ENCODE results near the gene ARGFX. TPM values are rescaled to one million over a fixed set of nuclear protein-coding genes. Genes with fewer than 3 reads are reported as not detected.
"Not testable (repeated sequence)": the region's sequence is repeated elsewhere in the genome, so short reads cannot be mapped to it uniquely, and the experiment has no call there.

ARGFX gene
- total RNA-seq, 1 donor from 2014 or later = not detected

DNA sequence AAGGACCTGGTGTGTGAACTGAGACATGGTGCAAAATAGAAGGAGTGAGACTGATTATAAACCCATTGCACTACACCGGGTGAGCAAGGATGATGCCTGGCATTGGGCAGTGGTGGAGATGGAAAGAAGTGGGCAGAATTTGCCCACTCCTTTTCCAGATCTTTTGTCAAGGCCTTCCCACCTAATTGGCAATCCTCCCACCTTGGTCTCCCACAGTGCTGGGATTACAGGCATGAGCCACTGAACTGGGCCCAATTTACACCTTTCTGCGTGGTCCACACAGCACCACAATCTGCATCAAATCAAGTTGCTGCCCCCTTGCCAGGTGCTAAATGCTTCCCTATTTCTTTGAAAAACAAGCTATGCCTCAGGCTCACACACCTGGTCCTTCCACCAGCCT is 30.8 kb downstream of the ARGFX start:
- DNase-seq (ENCODE audit: low read depth in 2 of 2) = no peak

DNA sequence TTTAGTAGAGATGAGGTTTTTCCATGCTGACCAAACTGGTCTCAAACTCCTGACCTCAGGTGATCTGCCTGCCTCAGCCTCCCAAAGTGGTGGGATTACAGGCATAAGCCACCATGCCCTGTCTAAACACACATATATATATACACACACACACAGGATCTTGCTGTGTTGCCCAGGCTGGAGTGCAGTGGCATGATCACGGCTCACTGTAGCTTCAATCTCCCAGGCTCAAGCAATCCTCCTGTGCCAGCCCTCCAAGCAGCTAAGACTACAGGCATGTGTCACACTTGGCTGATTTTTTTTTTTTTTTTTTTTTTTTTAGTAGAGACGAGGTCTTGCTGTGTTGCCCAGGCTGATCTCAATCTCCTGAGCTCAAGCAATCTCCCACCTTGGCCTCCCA is 32.2 kb downstream of the ARGFX start:
- not testable (repeated sequence) for DNase-seq (ENCODE audit: low read depth in 2 of 2)

DNA sequence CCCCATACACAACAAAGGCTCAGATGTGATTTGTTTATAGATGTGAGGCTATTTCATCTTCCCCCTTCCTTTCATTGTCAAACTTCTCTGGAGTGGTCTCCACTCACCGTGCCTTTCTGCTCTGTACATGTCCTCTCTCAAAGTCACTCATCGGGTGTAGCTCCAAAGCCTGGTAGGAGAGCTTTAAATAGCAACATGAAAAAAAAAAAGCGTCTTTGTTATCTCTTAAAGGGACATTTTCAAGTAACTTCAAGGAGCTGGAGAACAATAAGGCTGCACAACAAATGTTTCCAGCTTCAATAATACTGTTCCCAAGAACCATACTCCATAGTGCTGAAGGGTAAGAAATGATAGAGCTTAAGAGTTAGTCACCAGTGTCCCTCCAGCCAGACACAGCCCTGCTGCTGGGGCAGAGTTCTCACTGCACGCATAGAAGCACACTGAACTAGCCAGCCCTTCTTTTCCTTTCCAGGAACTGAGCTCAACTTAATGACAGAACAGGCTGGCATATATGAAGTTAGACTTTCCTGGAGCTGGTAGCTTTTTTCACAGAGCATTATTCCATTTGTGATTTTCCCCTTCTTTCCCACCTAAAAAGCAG is 33.6 kb downstream of the ARGFX start:
- peak; percentile 16 to 20 for DNase-seq (ENCODE audit: low read depth in 2 of 2)

DNA sequence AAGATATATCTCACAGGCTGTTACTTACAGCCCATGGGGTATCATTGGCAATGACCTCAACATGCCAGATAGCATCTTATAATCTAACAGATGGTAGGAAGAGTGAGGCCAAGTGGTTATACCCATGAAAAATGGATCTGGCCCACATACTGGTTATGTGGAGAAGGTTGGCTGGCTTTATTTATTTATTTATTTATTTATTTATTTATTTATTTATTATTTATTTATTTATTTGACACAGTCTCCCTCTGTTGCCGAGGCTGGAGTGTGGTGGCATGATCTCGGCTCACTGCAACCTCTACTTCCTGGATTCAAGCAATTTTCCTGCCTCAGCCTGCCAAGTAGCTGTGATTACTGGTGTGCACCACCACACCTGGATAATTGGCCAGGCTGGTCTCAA is 37.0 kb downstream of the ARGFX start:
- no peak for DNase-seq (ENCODE audit: low read depth in 2 of 2)

DNA sequence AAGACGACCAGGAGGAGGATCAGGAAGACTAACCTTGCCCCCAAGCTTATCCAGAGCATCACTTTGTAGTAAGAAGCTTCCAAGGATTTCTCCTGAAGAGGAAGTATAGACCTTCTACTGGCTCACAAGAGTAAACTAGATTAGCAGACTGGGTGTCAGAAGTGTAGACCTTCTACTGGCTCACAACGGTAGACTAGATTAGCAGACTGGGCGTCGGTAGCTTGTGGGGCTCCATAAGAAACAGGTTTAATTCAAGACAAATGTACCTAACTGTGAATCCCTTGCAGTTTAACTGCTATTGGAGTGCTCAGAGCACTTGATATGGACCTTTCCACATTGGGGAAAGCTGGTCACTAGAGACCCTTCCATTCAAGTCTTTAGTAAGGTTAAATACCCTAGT is 38.4 kb downstream of the ARGFX start:
- no peak for DNase-seq (ENCODE audit: low read depth in 2 of 2)

Other genes with a start within 250 kb of the ARGFX start
- 0.99 and 2.4 TPM in 2 replicates for gene POLQ, start 22.0 kb upstream of the ARGFX start, total RNA-seq
- under 0.01 TPM in 1 of 2 replicates, not detected in the other for gene FBXO40, start 25.4 kb downstream of the ARGFX start, total RNA-seq
- 9.7 and 24.0 TPM in 2 replicates for gene HCLS1, start 93.0 kb downstream of the ARGFX start, total RNA-seq
- gene GOLGB1, start 181.8 kb downstream of the ARGFX start, total RNA-seq = 29.9 and 35.3 TPM in 2 replicates

All from lung microvascular endothelial cell (primary cell).